Measurements from ENCODE around the gene LARGE1.

Gene LARGE1

GRCh38 chr22:33914131-33914530 is 6.1 kb downstream of the LARGE1 start:
- in situ Hi-C loops (cut with HindIII; ENCODE audit: low sequenced_read_pairs): no loop called here

GRCh38 chr22:33913188-33913587 is 7.1 kb downstream of the LARGE1 start:
- in situ Hi-C loops (cut with HindIII; ENCODE audit: low sequenced_read_pairs): no loop called here

DNA sequence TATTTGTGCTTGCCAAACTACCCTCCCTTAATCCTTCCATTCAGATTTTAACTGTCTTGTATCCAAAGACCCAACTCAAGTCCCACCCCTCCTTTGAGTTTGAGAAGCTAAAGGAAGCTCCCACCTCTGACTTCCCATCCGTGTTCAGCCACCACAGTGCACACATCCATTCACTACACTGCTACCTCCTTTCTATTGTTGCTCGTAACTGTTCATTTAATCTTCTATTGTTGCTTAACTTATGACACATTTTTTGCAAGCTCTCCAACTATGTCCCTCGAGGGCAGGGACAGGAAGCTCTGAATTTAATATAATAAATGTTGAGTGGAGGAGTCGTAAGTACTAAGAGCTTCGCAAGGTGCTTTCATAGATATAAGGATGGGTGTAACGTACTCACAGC is 10.4 kb downstream of the LARGE1 start:
- in situ Hi-C loops (cut with HindIII; ENCODE audit: low sequenced_read_pairs): no loop called here

- in situ Hi-C loops (cut with HindIII; ENCODE audit: low sequenced_read_pairs): no loop called here
Observed at GRCh38 chr22:33909075-33909458, 11.2 kb downstream of the LARGE1 start.

GRCh38 chr22:33908171-33909074 is 11.9 kb downstream of the LARGE1 start:
- in situ Hi-C loops (cut with HindIII; ENCODE audit: low sequenced_read_pairs): no loop called here

DNA sequence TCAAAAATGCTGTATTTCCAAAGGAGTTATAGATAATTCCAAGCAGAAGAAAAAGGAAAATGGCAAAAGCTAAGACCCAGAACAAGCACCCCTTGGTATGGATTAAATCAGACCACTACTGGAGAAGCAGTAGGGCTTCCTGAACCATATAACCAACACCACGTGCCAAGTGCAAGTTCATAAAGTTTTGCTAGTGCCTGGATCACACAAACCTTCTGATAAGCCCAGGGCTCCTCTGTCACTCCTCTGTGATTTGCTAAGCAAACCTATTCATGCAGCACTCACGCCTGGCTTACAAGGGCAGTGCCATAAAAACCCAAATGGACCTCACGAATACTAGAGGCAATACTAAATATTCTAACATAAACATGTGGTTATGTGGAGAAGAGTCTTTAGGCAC is 13.3 kb downstream of the LARGE1 start:
- in situ Hi-C loops (cut with HindIII; ENCODE audit: low sequenced_read_pairs): no loop called here

GRCh38 chr22:33906475-33906874 is 13.8 kb downstream of the LARGE1 start:
- in situ Hi-C loops (cut with HindIII; ENCODE audit: low sequenced_read_pairs): no loop called here

GRCh38 chr22:33903012-33903411 is 17.3 kb downstream of the LARGE1 start:
- in situ Hi-C loops (cut with HindIII; ENCODE audit: low sequenced_read_pairs): no loop called here

- in situ Hi-C loops (cut with HindIII; ENCODE audit: low sequenced_read_pairs): no loop called here
Observed at GRCh38 chr22:33902073-33902472, 18.2 kb downstream of the LARGE1 start.

DNA sequence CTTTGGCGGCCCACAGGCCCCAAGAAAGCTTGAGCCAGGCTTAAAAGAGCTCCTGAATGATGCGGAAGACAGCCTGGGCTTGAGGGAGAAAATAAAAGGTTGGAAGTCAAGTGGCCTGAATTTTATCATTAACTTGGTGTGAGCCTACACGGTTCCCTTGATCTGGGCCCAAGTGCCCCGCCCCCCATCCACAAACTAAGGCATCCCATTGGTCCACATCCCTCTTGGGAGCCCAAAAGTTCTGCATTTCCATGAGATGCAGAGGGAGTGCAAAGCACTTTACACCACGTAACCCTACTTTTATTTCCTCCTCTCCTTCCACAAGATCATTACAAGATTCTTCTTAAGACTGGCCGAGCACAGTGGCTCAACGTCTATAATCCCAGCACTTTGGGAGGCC is 22.2 kb downstream of the LARGE1 start:
- in situ Hi-C loops (cut with HindIII; ENCODE audit: low sequenced_read_pairs): loop anchor here (10.0 kb wide), 1 partner anchor 63 kb away; no protein-coding TSS in a partner anchor

DNA sequence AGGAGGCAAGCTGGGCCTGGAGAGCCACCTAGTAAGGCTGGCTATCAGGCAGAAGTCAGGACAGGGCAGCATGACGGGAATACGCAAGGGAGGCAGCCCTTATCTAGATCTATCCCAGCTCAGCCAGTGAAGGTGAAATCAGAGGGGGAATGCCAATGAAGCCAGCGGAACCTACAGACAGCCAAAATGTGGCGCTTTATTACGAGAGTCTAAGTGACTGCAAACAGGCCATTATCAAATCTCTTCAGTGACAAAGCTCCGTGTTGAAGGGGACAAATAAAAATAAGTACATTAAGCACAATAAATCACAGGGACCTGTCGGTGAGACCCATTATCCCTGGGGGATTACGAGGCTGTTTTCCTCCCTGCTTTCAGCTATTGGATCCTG is 22.8 kb downstream of the LARGE1 start:
- in situ Hi-C loops (cut with HindIII; ENCODE audit: low sequenced_read_pairs): loop anchor here (10.0 kb wide), 1 partner anchor 63 kb away; no protein-coding TSS in a partner anchor

DNA sequence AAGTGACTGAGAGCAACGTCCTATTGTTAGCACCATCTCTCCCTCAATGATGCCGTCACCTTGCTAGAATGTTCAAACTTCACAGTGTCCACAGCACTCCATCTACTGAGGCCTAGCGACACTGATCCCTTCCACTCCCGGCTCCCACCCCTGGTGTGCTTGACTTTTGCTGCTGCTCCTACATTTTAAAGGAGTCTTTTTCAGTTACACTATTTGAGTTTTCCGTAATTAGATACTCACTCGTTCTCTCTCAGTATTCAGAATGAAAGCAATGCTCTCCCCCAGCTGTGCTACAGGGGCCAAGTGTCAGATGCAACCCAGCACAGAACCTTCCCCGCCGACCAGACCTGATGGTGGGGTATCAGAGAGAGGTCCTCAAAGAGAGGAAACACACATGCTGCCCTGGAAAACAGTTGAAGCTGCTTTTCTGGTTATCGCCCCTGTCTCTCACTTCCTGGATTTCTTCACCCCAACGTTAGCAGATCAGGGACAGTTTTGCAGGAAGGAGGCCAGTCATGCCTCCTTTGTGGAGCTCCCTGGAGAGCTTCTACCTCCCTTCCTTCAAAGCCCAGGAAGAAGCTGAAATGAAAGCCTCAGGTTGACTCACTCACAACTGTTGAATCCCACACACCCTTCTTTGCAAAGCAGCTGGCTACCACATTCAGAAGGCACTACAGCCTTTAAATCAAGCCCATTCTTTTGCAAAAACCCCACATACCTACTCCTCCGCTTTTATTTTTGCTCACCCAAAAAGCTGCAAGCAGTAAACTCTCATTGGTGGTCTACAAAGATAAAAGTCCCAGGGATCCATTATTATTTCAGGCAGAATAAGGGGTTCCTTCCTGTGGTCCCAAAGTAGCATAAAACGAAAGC is 23.5 kb downstream of the LARGE1 start:
- in situ Hi-C loops (cut with HindIII; ENCODE audit: low sequenced_read_pairs): loop anchor here (10.0 kb wide), 1 partner anchor 62 kb away; no protein-coding TSS in a partner anchor

GRCh38 chr22:33896154-33896553 is 24.1 kb downstream of the LARGE1 start:
- in situ Hi-C loops (cut with HindIII; ENCODE audit: low sequenced_read_pairs): loop anchor here (10.0 kb wide), 1 partner anchor 61 kb away; no protein-coding TSS in a partner anchor

DNA sequence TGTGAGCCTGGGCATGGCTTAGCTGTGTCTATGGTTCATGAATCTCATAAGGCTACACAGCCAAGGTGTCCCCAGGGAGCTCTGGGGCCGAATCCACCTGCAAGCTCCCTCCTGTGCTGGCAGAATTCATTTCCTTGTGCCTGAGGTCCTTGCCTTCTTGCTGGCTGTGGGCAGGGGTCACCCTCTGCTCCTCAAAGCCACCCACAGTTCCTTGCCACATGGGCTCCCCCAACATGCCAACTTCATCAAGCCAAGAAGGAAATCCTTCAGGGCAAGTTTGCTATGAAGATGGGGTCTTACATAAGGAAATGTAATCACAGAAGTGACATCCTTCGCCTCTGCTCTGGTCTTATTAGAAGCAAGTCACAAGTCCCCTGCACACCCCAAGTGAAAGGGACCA is 24.8 kb downstream of the LARGE1 start:
- in situ Hi-C loops (cut with HindIII; ENCODE audit: low sequenced_read_pairs): loop anchor here (10.0 kb wide), 1 partner anchor 61 kb away; no protein-coding TSS in a partner anchor

- in situ Hi-C loops (cut with HindIII; ENCODE audit: low sequenced_read_pairs): loop anchor here (10.0 kb wide), 1 partner anchor 60 kb away; no protein-coding TSS in a partner anchor
Observed at GRCh38 chr22:33894515-33894914, 25.8 kb downstream of the LARGE1 start.

DNA sequence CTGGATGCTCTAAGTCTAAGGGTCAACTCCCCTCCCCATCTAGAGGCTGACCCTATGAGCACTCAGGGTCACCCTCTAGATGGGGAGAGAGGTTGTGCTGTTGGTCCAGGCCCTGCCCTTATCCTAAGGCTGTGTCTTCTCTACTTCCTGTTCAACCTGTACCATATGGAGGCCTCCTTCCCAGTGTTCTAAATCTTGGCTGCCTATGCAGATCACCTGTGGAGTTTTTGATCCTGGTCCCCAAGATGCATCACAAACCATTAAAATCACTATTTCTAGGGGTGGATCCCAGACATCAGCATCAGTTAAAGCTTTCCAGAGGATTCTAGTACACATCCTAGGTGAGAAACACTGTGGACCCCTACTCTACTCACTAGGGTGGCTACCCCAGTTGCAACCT is 26.2 kb downstream of the LARGE1 start:
- in situ Hi-C loops (cut with HindIII; ENCODE audit: low sequenced_read_pairs): loop anchor here (10.0 kb wide), 1 partner anchor 59 kb away; no protein-coding TSS in a partner anchor

- in situ Hi-C loops (cut with HindIII; ENCODE audit: low sequenced_read_pairs): loop anchor here (10.0 kb wide), 1 partner anchor 59 kb away; no protein-coding TSS in a partner anchor
Observed at GRCh38 chr22:33893512-33893911, 26.8 kb downstream of the LARGE1 start.

- in situ Hi-C loops (cut with HindIII; ENCODE audit: low sequenced_read_pairs): loop anchor here (10.0 kb wide), 1 partner anchor 57 kb away; no protein-coding TSS in a partner anchor
Observed at GRCh38 chr22:33891992-33892391, 28.3 kb downstream of the LARGE1 start.

DNA sequence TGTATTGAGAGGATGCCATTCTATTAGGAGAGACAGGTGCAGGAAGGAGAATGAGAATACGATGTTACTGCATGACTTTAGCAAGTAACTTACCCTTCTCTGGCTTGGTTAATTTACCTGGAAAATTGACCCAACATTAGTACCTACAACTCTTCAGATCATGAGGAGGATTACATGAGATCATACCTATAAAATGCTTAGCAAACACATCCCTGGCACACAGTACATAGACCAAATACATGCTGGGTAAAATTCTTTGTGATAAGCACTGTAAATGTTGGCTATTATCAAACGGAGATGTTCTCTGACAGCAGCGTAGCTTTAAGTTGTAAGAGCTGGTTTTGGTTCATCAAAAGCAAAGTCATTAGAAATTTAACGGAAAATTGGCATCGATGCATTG is 28.8 kb downstream of the LARGE1 start:
- in situ Hi-C loops (cut with HindIII; ENCODE audit: low sequenced_read_pairs): loop anchor here (10.0 kb wide), 1 partner anchor 57 kb away; no protein-coding TSS in a partner anchor

DNA sequence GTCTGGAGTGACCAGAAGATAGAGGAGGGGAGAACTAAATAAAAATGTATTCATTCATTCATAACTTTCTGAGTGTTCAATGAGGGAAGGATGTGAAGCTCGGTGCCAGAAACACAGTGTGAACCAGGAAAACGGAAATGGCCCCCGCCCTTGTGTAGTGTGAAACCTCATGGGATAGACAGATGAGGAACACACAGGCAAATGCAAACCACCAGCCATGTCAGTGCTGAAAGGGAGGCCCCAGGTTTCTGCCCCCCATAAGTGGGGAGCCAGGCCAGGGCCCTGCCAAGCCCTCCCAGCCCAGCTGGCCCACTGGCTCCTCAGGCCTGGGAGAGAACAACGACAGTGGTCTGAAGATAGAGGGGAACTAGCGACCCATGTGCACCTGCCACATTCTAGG is 30.5 kb downstream of the LARGE1 start:
- in situ Hi-C loops (cut with HindIII; ENCODE audit: low sequenced_read_pairs): loop anchor here (10.0 kb wide), 1 partner anchor 55 kb away; no protein-coding TSS in a partner anchor

DNA sequence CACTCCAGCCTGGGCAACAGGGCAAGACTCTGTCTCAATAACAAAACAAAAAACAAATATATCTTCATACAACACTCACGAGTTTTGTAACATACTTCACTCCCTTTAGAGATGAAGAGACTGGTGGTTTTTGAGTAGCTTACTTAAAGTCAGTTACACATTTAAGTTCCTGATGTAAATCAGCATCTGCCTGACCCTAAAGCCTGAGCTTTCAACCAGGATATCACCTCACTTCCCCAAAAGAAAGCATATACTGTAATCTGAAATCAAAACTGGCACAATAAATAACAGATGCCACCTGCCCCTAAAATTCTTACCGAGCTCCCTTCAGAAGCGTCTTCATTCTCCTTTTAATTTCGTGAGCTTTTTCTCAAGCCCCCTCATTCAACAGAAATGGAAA is 31.5 kb downstream of the LARGE1 start:
- in situ Hi-C loops (cut with HindIII; ENCODE audit: low sequenced_read_pairs): no loop called here

Data from DLD1 (cell line).